SK-N-SH treated with all-trans-retinoic acid at 6 μM for 48 hours (cell line): ENCODE data around the gene IQSEC1.

Source experiments
- ARNTL ChIP-seq: fragments of 450-650 bp; formaldehyde crosslinking; IDR thresholded peaks from 2 replicates; pipeline ENCODE4 v1.5.0; 2020; ENCODE audit warnings: low read depth, mild to moderate bottlenecking, moderate library complexity, borderline replicate concordance
- BACH2 ChIP-seq: fragments of 250-450 bp; sonication (Bioruptor Pico); IDR thresholded peaks from 2 replicates; pipeline ENCODE4 v1.9.0; 2021; ENCODE audit warnings: mild to moderate bottlenecking, borderline replicate concordance
- PPARA ChIP-seq: fragments of 250-450 bp; sonication (Bioruptor Pico); IDR thresholded peaks from 2 replicates; pipeline ENCODE4 v1.5.0; 2020; ENCODE audit warnings: mild to moderate bottlenecking, borderline replicate concordance
- RARB ChIP-seq: fragments of 250-450 bp; sonication (Bioruptor Pico); IDR thresholded peaks from 2 replicates; pipeline ENCODE4 v1.8.0; 2021; ENCODE audit warnings: mild to moderate bottlenecking, moderate library complexity
- TCF4 ChIP-seq: fragments of 250-450 bp; sonication (Bioruptor Pico); IDR thresholded peaks from 2 replicates; pipeline ENCODE4 v1.8.0; 2021; ENCODE audit warnings: mild to moderate bottlenecking, moderate library complexity, borderline replicate concordance
- TOX ChIP-seq: fragments of 250-450 bp; sonication (Bioruptor Pico); IDR thresholded peaks from 2 replicates; pipeline ENCODE4 v1.8.0; 2021; ENCODE audit warnings: mild to moderate bottlenecking, moderate library complexity, borderline replicate concordance
- ZFP3 ChIP-seq: fragments of 250-450 bp; sonication (Bioruptor Pico); IDR thresholded peaks from 2 replicates; pipeline ENCODE4 v1.5.0; 2020; ENCODE audit warnings: mild to moderate bottlenecking, moderate library complexity
- TF ChIP-seq, protein P1 (sequence below): fragments of 250-450 bp; sonication (Bioruptor Pico); IDR thresholded peaks from 2 replicates; pipeline ENCODE4 v1.8.0; 2020; ENCODE audit warnings: mild to moderate bottlenecking, moderate library complexity, borderline replicate concordance
- TF ChIP-seq, protein P2 (sequence below): fragments of 250-450 bp; sonication (Bioruptor Pico); IDR thresholded peaks from 2 replicates; pipeline ENCODE4 v1.5.1; 2021; ENCODE audit warnings: mild to moderate bottlenecking, moderate library complexity

DNA sequence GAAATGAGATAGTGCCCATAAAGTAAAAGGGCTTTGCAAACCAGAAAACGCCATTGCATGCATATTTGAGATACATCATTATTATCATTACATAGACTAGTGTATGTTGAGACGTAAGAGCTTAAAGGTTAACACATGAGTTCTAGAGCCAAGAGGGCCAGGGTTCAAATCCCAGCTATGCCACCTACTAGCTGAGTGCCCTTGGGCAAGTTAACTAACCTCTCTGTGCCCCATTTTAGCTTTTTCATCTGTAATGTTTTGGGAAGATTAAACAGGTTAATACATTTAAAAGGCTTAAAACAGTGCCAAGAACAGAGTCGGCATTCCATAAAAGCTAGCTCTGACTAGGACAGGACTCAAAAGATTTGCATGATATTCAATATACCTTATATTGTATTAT, 22.8 kb downstream of the IQSEC1 start:
- TF ChIP-seq RARB (CRISPR knock-in tag), result no peak
- TF ChIP-seq, protein P1, sequence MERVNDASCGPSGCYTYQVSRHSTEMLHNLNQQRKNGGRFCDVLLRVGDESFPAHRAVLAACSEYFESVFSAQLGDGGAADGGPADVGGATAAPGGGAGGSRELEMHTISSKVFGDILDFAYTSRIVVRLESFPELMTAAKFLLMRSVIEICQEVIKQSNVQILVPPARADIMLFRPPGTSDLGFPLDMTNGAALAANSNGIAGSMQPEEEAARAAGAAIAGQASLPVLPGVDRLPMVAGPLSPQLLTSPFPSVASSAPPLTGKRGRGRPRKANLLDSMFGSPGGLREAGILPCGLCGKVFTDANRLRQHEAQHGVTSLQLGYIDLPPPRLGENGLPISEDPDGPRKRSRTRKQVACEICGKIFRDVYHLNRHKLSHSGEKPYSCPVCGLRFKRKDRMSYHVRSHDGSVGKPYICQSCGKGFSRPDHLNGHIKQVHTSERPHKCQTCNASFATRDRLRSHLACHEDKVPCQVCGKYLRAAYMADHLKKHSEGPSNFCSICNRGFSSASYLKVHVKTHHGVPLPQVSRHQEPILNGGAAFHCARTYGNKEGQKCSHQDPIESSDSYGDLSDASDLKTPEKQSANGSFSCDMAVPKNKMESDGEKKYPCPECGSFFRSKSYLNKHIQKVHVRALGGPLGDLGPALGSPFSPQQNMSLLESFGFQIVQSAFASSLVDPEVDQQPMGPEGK (CRISPR knock-in tag), result no peak
- TF ChIP-seq, protein P2, sequence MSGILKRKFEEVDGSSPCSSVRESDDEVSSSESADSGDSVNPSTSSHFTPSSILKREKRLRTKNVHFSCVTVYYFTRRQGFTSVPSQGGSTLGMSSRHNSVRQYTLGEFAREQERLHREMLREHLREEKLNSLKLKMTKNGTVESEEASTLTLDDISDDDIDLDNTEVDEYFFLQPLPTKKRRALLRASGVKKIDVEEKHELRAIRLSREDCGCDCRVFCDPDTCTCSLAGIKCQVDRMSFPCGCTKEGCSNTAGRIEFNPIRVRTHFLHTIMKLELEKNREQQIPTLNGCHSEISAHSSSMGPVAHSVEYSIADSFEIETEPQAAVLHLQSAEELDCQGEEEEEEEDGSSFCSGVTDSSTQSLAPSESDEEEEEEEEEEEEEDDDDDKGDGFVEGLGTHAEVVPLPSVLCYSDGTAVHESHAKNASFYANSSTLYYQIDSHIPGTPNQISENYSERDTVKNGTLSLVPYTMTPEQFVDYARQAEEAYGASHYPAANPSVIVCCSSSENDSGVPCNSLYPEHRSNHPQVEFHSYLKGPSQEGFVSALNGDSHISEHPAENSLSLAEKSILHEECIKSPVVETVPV (CRISPR knock-in tag), result no peak
- no peak for TF ChIP-seq TOX
- no peak for TF ChIP-seq ZFP3 (CRISPR knock-in tag)
- no peak for TF ChIP-seq BACH2 (CRISPR knock-in tag)
- TF ChIP-seq TCF4 (CRISPR knock-in tag), result no peak
- no peak for TF ChIP-seq ARNTL (CRISPR knock-in tag)
- no peak for TF ChIP-seq PPARA (CRISPR knock-in tag)
